ENCODE measurements around the gene ADGRG1.

The ADGRG1 gene

GRCh38 chr16:57603115-57604024 is 25.1 kb upstream of the ADGRG1 start:
- DNase-seq (ENCODE audit: low read depth, low spot score) = no peak
- H3K4me3 ChIP-seq (ENCODE audit: low read length) = no peak overlapping the region

GRCh38 chr16:57604177-57604576 is 24.3 kb upstream of the ADGRG1 start:
- DNase-seq (ENCODE audit: low read depth, low spot score) = no peak
- no peak overlapping the region for H3K4me3 ChIP-seq (ENCODE audit: low read length)

GRCh38 chr16:57606147-57606846 is 22.1 kb upstream of the ADGRG1 start:
- H3K4me3 ChIP-seq (ENCODE audit: low read length) = no peak overlapping the region
- DNase-seq (ENCODE audit: low read depth, low spot score) = no peak

GRCh38 chr16:57606847-57607501 is 21.5 kb upstream of the ADGRG1 start:
- no peak for DNase-seq (ENCODE audit: low read depth, low spot score)
- no peak overlapping the region for H3K4me3 ChIP-seq (ENCODE audit: low read length)

- no peak for DNase-seq (ENCODE audit: low read depth, low spot score)
- no peak overlapping the region for H3K4me3 ChIP-seq (ENCODE audit: low read length)
Measured at GRCh38 chr16:57607676-57608461, 20.6 kb upstream of the ADGRG1 start.

- no peak overlapping the region for H3K4me3 ChIP-seq (ENCODE audit: low read length)
- no peak for DNase-seq (ENCODE audit: low read depth, low spot score)
Measured at GRCh38 chr16:57608462-57609113, 19.8 kb upstream of the ADGRG1 start.

- no peak overlapping the region for H3K4me3 ChIP-seq (ENCODE audit: low read length)
- DNase-seq (ENCODE audit: low read depth, low spot score) = no peak
Measured at GRCh38 chr16:57609541-57610401, 18.7 kb upstream of the ADGRG1 start.

GRCh38 chr16:57610611-57611010 is 17.8 kb upstream of the ADGRG1 start:
- no peak for DNase-seq (ENCODE audit: low read depth, low spot score)
- no peak overlapping the region for H3K4me3 ChIP-seq (ENCODE audit: low read length)

- H3K4me3 ChIP-seq (ENCODE audit: low read length) = no peak overlapping the region
- DNase-seq (ENCODE audit: low read depth, low spot score) = no peak
Measured at GRCh38 chr16:57611181-57611580, 17.2 kb upstream of the ADGRG1 start.

GRCh38 chr16:57611706-57612105 is 16.7 kb upstream of the ADGRG1 start:
- DNase-seq (ENCODE audit: low read depth, low spot score) = no peak
- no peak overlapping the region for H3K4me3 ChIP-seq (ENCODE audit: low read length)

- H3K4me3 ChIP-seq (ENCODE audit: low read length) = no peak overlapping the region
- DNase-seq (ENCODE audit: low read depth, low spot score) = no peak
Measured at GRCh38 chr16:57612494-57612893, 15.9 kb upstream of the ADGRG1 start.

GRCh38 chr16:57613514-57613913 is 14.9 kb upstream of the ADGRG1 start:
- no peak overlapping the region for H3K4me3 ChIP-seq (ENCODE audit: low read length)
- DNase-seq (ENCODE audit: low read depth, low spot score) = no peak

- H3K4me3 ChIP-seq (ENCODE audit: low read length) = no peak overlapping the region
- DNase-seq (ENCODE audit: low read depth, low spot score) = no peak
Measured at GRCh38 chr16:57614536-57614935, 13.9 kb upstream of the ADGRG1 start.

- H3K4me3 ChIP-seq (ENCODE audit: low read length) = no peak overlapping the region
- DNase-seq (ENCODE audit: low read depth, low spot score) = no peak
Measured at GRCh38 chr16:57614944-57615343, 13.5 kb upstream of the ADGRG1 start.

GRCh38 chr16:57615813-57616212 is 12.6 kb upstream of the ADGRG1 start:
- DNase-seq (ENCODE audit: low read depth, low spot score) = no peak
- no peak overlapping the region for H3K4me3 ChIP-seq (ENCODE audit: low read length)

- H3K4me3 ChIP-seq (ENCODE audit: low read length) = no peak overlapping the region
- DNase-seq (ENCODE audit: low read depth, low spot score) = no peak
Measured at GRCh38 chr16:57616241-57616640, 12.2 kb upstream of the ADGRG1 start.

GRCh38 chr16:57616876-57617275 is 11.6 kb upstream of the ADGRG1 start:
- DNase-seq (ENCODE audit: low read depth, low spot score) = no peak
- H3K4me3 ChIP-seq (ENCODE audit: low read length) = no peak overlapping the region

GRCh38 chr16:57617604-57618111 is 10.8 kb upstream of the ADGRG1 start:
- no peak overlapping the region for H3K4me3 ChIP-seq (ENCODE audit: low read length)
- DNase-seq (ENCODE audit: low read depth, low spot score) = no peak
